ENCODE measurements around the gene MYH9. TPM values are rescaled to one million over a fixed set of nuclear protein-coding genes. Genes with fewer than 3 reads are reported as not detected.
"Not testable (repeated sequence)": the region's sequence is repeated elsewhere in the genome, so short reads cannot be mapped to it uniquely, and the experiment has no call there.

The MYH9 gene
- polyA plus RNA-seq, 4 donors = 261 to 310 (median 285) TPM

DNA sequence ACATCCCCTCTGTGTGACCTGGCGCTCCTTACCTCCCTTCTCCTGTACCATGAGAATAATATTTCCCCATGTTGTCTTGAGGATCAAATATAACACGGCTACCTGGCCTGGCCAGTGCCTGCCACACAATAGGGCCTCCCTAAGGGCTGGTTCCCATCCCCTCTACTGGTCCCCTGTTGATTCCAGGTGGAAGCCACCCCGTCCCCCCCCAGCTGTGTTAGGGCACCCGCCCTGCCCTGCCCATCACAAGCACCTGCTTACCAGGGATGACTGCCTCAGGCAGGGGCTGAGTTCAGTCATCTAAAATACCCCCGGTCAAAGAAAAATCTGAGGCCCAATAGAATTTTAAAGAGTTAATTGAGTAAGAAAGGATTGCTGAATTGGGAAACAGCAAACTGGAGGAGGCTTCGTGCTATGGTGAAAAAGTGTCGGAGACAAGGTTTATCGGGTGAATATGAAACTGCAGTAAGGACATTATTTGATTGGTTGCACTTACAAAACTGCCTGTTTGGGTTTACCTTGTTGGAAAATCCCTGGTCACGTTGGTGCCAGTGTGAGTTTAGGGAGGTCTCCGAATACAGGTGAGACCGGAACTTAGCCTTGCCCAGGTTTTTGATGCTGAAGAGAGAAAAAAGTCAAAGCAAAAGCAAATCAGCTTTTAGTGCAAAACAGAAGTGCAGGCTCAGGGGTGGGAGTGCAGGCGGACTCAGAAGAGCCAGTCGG is 129.7 kb downstream of the MYH9 start:
- no peak for DNase-seq (ENCODE audit: low read depth in 4 of 4, low spot score in 2 of 4)

DNA sequence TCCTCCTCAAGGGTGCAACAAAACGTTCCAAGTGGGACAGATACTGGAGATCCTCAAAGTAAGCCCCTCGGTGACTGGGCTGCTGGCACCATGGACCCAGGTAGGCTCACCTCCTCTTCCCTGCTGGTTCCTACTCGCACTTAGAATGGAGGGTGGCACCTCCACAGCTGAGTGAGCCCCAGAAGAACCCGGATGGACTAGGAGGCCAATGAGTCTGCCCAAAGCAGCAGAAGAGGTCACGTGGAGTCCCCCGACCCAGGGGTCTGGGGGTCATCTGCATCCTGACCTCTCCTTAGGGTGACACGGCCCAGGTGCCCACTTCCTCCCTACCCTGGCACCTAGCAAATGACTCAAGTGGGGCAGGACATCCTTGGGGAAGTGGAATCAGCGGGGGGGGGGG is 130.5 kb downstream of the MYH9 start:
- no peak for DNase-seq (ENCODE audit: low read depth in 4 of 4, low spot score in 2 of 4)

DNA sequence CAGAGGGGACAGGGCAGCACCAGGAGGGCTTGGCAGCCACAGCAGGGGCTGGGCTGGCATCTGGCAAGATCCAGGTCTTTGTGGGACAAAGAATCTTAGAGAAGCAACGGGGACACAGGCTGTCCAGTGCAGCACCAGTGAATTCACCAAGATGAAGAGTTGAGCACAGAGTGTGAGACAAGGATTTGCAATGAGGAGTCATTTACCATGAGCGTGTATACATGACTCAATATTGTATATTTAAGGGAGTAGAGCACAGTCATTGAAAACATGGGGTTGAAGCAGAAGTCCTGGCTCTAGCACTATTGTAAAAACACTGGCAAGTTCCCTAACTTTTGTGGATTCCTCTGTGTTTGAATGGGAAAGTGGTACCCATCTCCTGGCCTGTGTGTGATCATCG is 131.3 kb downstream of the MYH9 start:
- no peak for DNase-seq (ENCODE audit: low read depth in 4 of 4, low spot score in 2 of 4)

DNA sequence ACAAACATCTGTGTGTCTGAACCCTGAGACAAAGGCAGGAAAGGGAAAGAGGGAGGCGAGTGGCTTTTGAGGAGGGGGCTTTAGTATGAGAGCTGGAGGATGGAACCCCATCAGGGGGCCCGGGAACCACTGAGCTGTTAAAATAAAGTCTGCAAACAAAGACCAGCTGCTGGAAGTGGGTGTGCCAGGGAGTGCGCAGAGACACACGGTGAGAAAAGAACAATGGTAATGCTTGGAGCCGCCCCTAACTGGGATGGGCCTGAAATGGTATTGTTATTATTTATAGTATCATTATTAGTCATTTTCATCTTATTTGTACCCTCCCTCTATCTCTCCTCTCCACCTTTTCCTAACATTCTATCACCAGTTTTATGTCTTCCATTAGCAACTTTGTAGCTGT is 132.2 kb downstream of the MYH9 start:
- DNase-seq (ENCODE audit: low read depth in 4 of 4, low spot score in 2 of 4) = not testable (repeated sequence)

DNA sequence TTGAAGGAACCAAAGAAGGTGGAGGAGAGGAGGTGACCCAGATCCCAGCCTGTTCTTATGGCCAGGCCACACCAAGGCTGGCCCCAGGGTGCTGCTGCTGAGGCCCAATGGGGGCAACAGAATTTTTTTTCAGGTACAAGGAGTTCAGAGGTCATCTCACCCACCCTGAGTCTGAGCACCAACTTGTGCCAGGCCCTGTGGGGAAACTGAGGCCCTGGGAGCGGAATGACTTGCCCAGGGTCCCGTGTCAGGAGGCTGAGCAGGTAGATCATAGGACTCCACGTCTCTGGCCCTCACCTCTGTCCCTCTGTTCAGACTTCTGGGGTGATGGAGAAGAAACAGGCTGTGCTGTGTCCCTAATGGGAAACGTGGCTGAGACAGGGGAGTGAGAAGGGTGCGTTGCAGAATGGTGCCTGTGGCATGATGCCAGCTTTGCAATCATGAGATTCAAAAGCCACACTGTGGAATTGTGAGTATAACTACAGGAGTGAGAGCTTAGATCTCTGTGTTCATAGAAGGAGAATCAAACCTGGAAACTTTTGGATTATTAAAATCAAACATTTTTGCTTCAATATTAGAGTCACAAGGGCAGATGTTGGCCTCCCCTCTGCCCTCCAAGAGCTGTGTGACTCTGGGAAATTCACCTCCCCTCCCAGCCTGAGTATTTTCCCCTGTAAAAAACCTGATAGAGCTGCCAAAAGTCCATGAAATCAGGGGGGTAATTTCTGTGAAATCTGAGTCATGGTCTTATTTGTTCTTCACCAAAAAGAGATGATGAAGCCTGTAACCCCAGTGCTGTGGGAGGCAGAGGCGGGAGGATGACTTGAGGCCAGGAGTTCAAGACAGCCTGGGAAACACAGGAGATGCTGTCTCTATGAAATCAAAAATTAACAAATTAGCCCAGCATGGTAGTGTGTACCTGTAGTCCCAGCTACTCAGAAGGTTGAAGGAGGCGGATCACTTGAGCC is 134.0 kb downstream of the MYH9 start:
- DNase-seq (ENCODE audit: low read depth in 4 of 4, low spot score in 2 of 4) = no peak

DNA sequence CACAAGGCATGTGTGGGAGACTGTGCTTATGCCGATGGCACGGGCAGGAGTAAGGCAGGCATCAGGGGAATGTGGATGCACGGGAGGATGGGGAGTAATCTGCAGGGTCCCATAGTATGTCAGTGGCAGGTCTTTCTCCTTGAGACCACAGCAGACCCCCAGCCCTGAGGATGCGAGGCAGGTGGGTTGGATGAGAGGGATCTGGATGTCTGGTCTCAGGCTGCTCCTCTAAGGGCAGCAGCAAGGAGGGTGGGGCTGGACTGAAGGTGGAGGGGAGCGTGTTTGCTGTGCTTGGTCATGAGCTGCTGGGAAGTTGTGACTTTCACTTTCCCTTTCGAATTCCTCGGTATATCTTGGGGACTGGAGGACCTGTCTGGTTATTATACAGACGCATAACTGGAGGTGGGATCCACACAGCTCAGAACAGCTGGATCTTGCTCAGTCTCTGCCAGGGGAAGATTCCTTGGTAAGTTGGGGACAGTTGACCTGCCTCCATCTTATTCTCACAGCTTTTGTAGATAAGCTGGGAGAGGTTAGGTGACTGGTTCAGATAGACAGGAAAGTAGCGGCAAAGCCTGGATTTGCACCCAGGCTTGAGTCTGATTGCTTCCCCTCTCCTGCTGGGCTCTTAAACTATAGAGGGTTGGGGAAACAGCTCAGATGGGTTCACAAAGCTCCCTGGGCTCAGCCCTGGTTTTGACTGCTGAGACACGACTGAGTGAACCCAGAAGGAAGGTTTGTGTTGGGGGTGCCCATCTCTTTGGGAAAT is 134.8 kb downstream of the MYH9 start, which contains the start of gene APOL1:
Gene APOL1, plus strand, starts transcription at position 380 of the 769 bp plus-strand sequence. CDS start 1,823 bp downstream, outside the sequence.
- DNase-seq (ENCODE audit: low read depth in 4 of 4, low spot score in 2 of 4) = no peak

DNA sequence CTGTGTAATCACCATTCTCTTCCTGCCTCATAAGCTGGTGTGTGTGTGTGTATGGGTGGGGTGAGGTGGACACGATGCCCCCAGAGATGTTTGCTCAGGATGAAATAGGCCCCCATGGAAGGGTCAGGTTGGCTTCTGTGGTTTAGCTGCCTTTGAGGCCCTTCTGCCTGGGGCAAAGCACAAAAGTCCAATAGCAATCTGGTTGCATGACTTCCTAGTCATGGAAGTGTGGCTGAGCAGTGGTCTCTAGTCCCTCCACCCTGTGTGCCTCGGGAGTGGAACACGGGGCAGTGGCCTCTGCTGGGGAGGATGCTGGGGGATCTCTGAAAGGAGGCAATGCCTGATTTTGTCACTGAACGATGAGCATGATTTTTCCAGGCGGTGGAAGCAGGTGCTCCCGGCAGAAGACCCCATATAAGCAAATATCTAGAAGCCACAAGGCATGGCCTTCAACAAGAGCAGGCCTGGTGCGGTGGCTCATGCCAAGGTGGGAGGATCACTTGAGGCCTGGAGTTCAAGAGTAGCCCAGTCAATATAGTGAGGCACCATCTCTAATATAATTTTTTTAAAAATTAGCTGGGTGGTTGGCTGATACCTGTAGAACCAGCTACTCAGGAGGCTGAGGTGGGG is 135.7 kb downstream of the MYH9 start:
- DNase-seq (ENCODE audit: low read depth in 4 of 4, low spot score in 2 of 4) = not testable (repeated sequence)

DNA sequence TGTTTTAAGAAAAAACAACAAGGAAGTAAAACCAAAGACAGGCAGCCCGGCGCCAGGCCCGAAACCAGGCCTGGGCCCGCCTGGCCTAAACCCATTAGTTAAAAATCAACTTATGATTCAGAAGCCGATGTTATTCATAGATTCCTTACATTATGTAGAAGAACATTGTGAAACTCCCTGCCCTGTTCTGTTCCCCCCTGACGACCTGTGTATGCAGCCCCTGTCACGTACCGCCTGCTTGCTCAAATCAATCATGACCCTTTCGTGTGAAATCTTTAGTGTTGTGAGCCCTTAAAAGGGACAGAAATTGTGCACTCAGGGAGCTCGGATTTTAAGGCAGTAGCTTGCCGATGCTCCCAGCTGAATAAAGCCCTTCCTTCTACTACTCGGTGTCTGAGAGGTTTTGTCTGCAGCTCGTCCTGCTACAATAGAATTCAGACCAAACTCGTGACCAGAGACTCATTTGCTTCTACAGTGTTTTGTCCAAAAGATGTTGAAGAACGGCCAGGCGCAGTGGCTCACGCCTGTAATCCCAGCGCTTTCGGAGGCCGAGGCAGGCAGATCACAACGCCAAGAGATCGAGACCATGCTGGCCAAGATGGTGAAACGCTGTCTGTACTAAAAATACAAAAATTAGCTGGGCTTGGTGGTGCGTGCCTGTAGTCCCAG is 137.3 kb downstream of the MYH9 start:
- DNase-seq (ENCODE audit: low read depth in 4 of 4, low spot score in 2 of 4) = not testable (repeated sequence)

DNA sequence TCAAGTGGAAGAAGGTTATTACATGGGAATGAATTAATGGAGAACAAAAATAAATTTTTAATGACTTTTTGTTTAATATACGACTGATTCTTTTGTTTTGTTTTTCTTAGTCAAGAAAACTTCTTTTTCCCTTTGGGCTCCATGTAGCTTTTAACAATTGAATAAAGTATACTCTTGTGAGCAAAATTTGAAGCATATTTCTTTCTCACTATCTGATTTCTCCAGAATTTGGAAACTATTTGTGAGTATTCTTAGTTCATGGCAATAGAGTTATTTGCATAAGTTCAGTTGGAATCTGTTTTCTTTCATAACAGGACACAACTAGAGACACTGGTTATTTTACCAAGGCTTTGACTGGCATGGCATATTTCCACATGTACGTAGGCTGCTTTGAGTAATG is 138.6 kb downstream of the MYH9 start:
- DNase-seq (ENCODE audit: low read depth in 4 of 4, low spot score in 2 of 4) = no peak

DNA sequence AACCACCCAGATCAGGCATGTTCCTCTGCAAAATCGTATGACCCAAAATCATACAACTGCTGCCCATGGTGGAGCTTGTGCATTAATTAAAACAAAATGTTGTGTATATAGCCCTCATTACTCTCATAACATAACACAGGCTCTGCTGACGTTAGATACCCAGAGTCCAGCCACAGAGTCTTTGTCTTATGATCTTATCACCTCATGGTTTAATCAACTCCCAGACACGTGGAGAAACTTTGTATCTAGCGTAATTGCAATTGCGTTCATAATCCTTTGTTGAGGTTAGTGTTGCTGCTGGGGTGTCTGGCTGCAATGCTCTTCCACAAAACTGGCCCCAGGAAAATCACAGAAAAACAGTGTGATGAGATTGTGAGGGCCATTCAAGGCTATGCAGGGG is 139.8 kb downstream of the MYH9 start:
- no peak for DNase-seq (ENCODE audit: low read depth in 4 of 4, low spot score in 2 of 4)

DNA sequence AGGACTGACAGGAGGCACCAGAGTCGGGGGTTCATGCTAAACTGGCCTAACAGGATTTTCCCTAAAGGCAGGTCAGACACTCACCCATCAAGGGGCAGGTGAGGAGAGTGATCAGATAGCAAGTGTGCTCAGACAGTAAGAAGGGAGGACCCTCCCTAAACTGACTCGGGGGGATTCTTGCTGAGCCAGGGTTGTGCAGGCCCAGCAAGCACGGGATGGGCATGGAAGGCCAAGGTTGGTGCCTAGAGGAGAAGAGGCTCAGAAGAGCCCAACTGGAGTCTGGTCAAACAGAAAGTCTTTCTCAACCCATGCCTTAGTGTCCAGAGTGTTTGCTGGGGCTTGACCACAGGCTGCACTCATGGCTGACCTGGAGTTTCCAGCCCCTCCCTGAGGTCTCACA is 141.0 kb downstream of the MYH9 start:
- DNase-seq (ENCODE audit: low read depth in 4 of 4, low spot score in 2 of 4) = no peak

DNA sequence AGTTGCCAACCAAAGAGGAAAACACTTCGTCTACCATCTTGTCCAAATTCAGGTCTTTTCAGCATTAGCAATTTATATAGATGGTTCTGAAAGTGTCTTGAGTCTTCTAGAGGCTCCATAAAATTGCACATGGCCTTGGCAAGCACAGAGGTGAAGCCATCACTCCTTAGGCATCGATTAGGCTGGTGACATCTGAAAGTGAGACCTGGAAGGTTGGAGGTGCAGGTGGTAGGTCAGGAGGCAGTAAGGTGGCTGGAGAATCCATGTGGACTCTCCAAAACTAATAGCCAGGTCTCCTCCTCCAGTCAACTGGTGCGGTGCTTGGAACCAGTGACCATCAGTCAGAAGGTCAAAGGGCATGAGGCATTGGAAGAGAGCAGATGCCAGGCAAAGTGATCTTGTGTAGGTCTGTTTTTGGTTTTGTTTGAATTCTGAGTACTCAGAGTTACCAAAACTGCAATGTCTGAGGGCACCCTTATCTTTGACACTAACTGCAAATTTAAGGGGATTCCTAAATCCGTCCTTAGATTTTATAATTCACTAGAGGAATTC is 141.9 kb downstream of the MYH9 start:
- no peak for DNase-seq (ENCODE audit: low read depth in 4 of 4, low spot score in 2 of 4)

DNA sequence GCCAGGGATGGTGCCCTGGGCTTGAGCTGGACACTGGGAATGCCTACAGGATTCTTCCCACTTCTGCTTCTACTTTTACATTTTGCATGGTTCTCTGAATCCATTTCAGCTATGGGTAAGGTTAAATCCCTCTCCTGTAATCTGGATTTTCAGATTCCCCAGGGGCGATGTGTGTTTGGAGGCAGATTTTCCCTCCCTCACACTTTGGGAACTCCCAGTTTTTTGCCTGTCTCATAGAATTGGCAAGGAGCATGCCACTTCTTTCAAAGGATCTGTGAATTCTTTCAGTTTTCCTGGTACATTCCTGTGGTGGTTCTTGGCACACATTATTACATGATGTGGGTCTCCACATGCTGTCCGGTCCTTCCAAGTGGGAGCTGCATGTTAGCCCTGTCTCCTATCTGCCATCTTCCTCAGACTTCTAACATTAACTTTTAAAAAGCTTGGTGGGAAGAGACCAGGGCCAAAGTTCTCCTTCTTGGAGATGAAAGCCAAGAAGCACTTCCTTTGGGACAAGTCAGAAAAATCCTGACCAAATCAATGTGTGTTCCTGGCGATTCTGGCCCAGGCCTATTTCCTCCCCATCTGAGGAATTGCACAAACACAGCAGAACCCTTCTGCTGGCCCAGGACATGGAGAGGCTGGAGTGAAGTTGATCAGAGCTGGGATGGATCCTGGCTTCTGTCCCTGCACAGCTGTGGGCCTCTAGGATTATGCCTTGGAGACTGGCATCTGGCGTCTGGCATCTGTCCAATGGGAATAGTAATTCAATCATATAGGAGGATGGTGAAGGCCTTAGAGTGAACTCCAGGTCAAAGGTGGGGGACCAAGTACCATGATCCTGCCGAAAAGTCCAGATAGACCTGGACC is 143.0 kb downstream of the MYH9 start:
- DNase-seq (ENCODE audit: low read depth in 4 of 4, low spot score in 2 of 4) = no peak

DNA sequence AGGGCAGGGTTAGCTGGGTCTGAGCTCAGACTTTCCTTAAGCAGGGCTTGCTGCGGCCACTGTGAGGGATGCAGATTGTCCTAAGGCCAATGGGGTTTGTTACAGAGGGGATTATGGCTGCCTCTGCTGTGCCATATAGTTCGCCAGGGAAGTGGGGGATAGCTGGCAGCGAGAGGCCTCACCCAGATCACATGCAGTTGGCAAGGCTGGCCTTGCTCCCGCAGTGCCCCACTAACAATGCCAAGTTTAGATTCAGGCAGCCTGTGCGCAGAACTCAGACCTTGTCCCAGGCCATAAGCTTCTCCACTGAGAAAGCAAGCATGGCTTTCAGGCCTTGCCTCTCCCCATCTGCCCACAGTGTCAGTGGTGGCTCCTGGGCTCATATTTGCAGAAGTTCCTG is 143.8 kb downstream of the MYH9 start:
- DNase-seq (ENCODE audit: low read depth in 4 of 4, low spot score in 2 of 4) = no peak

DNA sequence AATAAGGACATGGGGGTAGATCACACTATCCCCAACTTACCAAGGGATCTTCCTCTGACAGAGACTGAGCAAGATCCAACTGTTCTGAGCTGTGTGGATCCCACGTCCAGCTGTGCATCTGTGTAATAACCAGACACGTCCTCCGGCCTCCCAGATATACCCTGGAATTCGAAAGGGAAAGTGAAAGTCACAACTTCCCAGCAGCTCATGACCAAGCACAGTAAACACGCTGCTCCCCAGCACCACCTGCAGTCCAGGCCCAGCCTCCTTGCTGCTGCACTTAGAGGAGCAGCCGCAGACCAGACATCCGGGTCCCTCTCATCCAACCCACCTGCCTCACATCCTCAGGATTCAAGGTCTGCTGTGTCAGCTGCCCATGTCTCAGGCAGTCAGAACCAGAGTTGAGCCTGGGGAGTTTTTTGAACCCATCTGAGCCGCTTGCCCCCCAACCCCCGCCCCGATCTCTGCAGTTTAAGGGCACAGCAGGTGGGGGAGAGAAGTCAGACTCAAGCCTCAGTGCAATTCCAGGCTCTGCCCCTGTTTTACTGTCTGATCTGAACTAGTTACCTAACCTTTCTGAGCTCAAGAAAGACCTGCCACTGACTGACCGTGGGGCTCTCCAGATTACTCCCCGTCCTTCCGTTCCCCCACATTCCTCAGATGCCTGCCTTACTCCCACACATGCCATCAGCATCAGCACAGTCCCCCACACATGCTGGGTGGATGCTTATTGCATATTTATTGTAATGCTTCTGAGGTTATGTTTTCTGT is 148.2 kb downstream of the MYH9 start, which contains the start of gene APOL2:
Gene APOL2, minus strand, starts transcription at position 127 of the 771 bp plus-strand sequence. CDS start 6,365 bp downstream, outside the sequence.
- DNase-seq (ENCODE audit: low read depth in 4 of 4, low spot score in 2 of 4) = peak; percentile 66 to 88 (median 76)

DNA sequence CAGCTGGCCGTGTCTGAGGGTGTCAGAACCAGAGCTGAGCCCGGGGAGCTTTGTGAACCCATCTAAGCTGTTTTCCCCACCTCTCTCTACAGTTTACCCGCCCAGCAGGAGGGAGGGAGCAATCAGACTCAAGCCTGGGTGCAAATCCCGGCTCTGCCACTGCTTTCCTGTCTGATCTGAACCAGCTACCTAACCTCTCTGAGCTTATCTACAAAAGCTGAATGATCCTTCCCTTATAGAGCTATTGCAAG is 148.7 kb downstream of the MYH9 start:
- DNase-seq (ENCODE audit: low read depth in 4 of 4, low spot score in 2 of 4) = no peak

DNA sequence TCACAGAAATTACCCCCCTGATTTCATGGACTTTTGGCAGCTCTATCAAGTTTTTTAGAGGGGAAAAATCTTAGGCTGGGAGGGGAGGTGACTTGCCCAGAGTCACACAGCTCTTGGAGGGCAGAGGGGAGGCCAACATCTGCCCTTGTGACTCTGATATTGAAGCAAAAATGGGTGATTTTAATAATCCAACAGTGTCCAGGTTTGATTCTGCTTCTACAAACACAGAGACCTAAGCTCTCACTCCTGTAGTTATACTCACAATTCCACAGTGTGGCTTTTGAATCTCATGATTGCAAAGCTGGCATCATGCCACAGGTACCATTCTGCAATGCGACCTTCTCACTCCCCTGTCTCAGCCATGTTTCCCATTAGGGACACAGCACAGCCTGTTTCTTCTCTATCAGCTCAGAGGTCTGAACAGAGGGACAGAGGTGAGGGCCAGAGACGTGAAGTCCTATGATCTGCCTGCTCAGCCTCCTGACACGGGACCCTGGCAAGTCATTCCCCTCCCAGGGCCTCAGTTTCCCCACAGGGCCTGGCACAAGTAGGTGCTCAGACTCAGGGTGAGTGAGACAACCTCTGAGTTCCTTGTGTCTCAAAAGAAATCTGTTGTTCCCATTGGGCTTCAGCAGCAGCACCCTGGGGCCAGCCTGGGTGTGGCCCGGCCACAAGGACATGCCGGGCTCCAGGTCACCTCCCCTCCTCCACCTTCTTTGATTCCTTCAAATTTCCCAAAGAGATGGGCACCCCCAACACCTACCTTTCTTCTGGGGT is 149.2 kb downstream of the MYH9 start:
- DNase-seq (ENCODE audit: low read depth in 4 of 4, low spot score in 2 of 4) = no peak

Measured in left renal cortex interstitium (tissue), 4 donors.